HG02938 (cell line): ENCODE results near the gene KCTD14.
A peak's percentile ranks its signal among the peaks of the same experiment; 100 is the strongest.
"Not testable (repeated sequence)": the region's sequence is repeated elsewhere in the genome, so short reads cannot be mapped to it uniquely, and the experiment has no call there.

Source experiments
- ATAC-seq: cut with Tn5 transposase; IDR thresholded peaks from one replicate; pipeline ENCODE4 v1.9.1; 2021; ENCODE audit warnings: mild to moderate bottlenecking, moderate library complexity; ENCODE audit not compliant: unreplicated experiment

KCTD14 gene

DNA sequence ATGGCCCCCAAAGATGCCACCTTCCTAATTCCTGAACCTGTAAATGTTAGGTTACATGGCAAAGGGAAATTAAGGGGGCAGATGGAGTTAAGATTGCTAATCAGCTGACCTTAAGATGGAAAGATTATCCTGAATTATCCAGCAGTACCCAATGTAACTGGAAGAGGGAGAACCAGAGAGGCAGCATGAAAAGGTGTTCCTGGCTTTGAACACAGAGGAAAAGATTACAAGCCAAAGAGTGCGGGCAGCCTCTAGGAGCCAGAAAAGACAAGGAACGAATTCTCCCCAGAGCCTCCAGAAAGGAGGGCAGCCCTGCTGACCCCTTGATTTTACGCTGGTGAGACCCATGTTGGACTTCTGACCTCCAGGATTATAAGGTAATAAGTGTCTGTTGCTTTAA lies 25.5 kb upstream of the KCTD14 start:
- ATAC-seq: no peak

DNA sequence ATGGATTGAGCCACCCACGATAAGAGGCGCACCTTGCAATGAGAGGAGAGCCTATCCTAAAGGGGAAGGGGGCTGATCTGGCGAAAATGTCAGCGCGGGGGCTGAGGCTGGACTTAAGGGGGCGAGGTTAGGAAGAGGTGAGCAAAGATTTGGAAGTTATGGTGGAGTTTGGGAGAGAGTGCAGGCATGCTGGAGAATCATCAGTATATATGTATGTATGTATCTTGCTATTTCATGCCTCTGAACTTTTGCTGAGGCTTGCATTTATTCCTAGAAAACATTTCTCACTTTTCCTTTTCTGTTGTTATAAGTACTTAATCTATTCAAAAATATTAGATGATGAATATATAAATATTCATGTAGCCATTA lies 23.4 kb upstream of the KCTD14 start:
- ATAC-seq: no peak

- no peak for ATAC-seq
Measured at GRCh38 chr11:78045851-78046485, 22.9 kb upstream of the KCTD14 start.

DNA sequence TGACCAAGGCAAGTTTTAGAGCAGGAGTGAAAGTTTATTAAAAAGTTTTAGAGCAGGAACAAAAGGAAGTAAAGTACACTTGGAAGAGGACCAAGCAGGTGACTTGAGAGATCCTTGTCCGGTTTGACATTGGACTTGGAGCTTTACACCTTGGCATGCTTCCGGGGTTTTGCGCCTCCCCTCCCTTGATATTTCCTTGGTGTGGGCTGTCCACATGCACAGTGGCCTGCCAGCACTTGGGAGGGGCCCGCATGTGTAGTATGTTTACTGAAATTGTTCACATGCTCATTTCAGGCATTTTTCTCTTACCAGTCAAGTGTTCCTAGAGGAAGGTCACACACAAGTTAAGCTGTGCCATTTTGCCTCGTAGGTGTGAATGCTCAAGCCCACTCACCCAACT lies 21.6 kb upstream of the KCTD14 start:
- no peak for ATAC-seq

DNA sequence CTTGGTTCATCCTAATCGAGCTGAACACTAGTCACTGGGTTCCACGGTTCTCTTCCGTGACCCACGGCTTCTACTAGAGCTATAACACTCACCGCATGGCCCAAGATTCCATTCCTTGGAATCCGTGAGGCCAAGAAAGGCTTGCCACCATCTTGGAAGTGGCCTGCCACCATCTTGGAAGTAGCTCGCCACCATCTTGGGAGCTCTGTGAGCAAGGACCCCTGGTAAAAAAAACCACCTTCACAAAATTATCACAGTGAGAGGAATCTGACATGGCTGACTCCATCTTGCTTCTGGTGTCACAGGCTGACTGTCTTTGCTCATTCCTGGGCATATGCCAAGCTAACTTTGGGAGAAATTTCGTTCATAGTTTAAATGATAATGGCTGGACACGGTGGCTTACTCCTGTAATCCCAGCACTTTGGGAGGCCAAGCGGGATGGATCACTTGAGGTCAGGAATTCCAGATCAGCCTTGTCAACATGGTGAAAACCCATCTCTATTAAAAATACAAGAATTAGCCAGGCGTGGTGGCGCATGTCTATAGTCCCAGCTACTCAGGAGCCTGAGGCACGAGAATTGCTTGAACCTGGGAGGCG lies 18.9 kb upstream of the KCTD14 start:
- ATAC-seq: no peak

GRCh38 chr11:78041380-78041719 lies 18.3 kb upstream of the KCTD14 start:
- not testable (repeated sequence) for ATAC-seq

DNA sequence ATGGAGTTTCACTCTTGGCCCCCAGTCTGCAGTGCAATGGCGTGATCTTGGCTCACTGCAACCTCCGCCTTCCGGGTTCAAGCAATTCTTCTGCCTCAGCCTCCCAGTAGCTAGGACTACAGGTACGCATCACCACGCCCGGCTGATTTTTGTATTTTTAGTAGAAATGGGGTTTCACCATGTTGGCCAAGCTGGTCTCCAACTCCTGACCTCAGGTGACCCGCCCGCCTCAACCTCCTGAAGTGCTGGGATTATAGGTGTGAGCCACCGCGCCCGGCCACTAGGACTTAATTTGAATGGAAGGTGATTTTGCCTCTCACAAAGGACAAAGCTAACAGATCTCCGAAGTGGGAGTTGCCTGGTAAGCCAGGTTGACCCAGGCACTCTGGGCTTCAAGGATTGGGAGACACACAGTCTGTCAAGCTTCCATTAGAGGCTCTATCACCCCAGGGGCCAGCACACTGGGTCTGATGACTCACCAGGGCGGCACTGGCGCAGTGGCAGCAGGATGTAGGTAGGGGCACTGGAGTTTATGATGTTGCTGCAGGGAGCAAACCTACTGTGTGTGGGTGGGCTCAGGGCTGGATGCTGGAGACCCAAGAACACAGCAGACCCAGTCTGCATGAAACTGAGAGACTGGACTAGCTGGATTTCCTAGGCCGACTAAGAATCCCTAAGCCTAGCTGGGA lies 17.8 kb upstream of the KCTD14 start:
- ATAC-seq: no peak

- peak; percentile 72 for ATAC-seq
Measured at GRCh38 chr11:78039919-78040671, 17.0 kb upstream of the KCTD14 start.

DNA sequence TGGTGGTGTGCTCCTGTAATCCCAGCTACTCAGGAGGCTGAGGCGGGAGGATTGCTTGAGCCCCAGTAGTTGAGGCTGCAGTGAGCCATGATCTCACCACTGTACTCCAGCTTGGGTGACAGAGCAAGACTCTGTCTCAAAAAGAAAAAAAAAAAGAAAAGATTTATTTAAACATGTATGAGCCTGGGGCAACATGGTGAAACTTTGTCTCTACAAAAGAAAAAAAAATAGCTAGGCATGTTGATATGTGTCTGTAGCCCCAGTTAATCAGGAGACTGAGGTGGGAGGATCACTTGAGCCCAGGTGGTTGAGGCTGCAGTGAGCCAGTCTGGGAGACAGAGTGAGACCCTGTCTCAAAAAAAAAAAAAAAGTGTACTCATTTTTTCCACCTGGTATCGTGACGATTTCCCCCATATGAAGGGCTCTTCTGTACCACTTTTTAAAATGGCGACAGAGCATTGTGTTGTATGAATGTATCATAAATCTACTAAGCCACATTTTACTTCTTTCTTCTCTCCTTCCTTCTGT lies 16.4 kb upstream of the KCTD14 start:
- ATAC-seq: peak; percentile 29

GRCh38 chr11:78038697-78039313 lies 15.7 kb upstream of the KCTD14 start:
- ATAC-seq: no peak

DNA sequence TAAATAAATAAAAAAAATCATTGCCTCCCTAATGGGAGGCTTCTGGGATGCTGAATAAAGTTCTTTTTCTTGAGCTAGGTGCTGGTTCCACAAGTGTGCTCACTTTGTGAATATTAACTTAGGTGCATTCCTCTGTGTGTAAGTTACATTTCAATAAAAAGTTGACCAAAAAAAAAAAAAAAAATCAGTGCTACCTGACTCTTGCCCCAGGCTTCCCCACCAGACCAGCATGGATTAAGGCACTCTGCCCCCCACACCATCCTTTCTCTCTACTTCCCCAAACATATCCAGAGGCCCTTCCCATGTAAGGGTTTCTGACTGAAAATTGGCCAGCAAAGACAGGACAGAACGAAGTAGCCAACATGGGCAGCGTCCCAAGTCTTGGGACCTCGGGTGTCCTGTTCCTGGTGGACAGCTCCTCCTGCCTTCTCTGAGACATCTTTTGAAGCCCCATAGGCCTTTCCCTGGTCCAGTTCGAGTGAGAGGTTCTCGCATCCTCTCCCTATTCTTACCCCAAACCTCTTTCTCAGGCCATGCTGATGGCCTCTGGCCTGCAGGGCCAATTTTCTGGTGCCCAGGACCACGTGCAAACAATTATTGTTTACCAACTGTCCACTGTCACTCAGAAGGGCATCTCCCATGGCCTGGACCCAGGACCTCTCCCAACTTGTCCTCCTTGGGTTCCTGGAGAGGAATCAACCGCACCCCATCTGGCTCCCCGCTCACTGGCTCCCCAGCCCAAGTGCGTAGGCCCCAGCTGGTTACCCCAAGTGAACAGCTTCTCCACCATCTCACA lies 14.9 kb upstream of the KCTD14 start:
- ATAC-seq: no peak

DNA sequence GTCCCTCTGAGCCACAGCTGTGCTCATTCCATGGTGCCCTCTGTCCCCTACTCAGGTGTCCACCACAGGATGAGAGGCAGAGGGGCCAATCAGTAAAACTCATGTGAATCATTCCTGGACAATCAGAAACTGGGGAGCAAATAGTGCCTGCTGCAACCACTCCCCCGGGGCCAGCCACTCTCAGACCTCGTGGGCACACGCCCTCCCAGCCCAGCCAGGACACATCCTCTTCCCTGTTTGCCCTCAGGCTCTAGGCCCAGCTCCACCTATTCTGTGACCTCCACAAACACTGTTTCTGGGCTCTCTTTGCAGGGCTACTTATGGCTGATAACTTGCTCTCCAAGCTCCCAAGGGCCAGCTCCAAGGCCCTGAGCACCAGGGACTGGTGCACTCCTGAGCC lies 14.0 kb upstream of the KCTD14 start:
- no peak for ATAC-seq

GRCh38 chr11:78036313-78036712 lies 13.2 kb upstream of the KCTD14 start:
- ATAC-seq: no peak

GRCh38 chr11:78034623-78035022 lies 11.5 kb upstream of the KCTD14 start:
- no peak for ATAC-seq

DNA sequence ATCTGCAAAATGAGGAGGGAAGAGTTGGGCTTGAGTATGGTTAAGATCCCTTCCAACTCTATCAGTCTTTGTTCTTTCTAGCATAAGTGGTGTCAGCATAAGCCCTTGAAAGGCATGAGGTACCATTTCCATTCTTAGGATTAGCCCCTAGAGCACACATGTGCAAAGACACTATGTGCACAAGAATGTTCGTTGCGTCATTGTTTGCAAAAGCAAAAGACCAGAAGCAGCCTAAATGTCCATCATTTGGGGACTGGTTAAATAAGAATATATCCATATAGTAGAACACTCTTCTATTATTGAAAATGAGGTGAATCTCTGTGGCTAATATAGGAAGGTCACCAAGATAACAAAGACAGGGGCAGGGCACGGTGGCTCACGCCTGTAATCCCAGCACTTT lies 10.0 kb upstream of the KCTD14 start:
- no peak for ATAC-seq

DNA sequence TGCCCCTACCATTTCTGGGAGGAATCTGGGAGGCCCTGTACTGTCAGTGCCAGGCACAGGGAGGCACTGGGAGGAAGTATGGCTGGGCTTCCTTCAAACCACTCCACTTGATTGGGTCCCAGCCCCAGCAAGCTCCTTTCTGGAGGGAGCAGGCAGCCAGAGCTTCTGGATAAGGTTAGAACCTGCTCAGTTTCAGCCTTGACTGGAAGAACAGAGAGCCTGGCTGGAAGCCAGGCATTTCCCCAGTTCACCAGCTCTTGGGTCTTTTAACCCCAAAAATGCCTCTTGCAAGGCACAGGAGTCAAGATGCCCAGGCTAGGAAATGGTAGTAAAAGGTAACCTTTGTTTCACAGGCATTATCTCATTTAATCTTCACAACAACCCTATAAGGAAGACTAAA lies 9.0 kb upstream of the KCTD14 start:
- ATAC-seq: no peak

GRCh38 chr11:78031629-78032028 lies 8.6 kb upstream of the KCTD14 start:
- peak; percentile 86 for ATAC-seq

- no peak for ATAC-seq
Measured at GRCh38 chr11:78030429-78031325, 7.6 kb upstream of the KCTD14 start.

GRCh38 chr11:78028423-78028822 lies 5.3 kb upstream of the KCTD14 start:
- not testable (repeated sequence) for ATAC-seq
